Loucy (cell line): Measurements from ENCODE around the gene S100A12.

Source experiments
- EZH2phosphoT487 ChIP-seq: fragments of 200-600 bp; IDR thresholded peaks from 2 replicates; pipeline ENCODE4 v1.6.1; 2018; ENCODE audit warnings: antibody characterized with exemption, mild to moderate bottlenecking, moderate library complexity, borderline replicate concordance
- TF ChIP-seq, protein P1 (sequence below): fragments of 200-600 bp; sonication (generic); conservative IDR thresholded peaks from 2 replicates; pipeline ENCODE4 v1.5.1; 2014; ENCODE audit warnings: mild to moderate bottlenecking, antibody characterized with exemption, low read length

DNA sequence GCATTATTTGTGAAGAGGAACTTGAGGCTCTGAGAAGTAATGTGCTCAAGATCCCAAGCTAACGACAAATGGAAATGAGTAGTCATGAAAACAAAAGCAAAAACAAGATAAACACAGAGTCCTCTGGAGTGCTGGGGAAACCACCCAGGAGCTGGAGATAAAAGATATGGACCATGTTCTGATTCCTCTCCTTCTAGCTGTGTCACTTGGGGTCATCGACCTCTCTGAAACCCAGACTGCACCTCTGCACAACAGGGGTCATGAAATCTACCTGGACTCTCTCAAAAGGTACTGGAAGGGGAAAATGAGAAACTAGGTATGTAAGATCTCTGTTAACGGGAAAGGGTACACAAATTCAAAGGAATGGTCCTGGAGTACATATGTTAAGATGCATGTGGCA, 33.2 kb downstream of the S100A12 start:
- TF ChIP-seq, protein P1, sequence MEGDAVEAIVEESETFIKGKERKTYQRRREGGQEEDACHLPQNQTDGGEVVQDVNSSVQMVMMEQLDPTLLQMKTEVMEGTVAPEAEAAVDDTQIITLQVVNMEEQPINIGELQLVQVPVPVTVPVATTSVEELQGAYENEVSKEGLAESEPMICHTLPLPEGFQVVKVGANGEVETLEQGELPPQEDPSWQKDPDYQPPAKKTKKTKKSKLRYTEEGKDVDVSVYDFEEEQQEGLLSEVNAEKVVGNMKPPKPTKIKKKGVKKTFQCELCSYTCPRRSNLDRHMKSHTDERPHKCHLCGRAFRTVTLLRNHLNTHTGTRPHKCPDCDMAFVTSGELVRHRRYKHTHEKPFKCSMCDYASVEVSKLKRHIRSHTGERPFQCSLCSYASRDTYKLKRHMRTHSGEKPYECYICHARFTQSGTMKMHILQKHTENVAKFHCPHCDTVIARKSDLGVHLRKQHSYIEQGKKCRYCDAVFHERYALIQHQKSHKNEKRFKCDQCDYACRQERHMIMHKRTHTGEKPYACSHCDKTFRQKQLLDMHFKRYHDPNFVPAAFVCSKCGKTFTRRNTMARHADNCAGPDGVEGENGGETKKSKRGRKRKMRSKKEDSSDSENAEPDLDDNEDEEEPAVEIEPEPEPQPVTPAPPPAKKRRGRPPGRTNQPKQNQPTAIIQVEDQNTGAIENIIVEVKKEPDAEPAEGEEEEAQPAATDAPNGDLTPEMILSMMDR, result no peak
- no peak for TF ChIP-seq EZH2phosphoT487
